A549 (cell line): Measurements from ENCODE around the gene LIMCH1. TPM values are rescaled to one million over a fixed set of nuclear protein-coding genes. Genes with fewer than 3 reads are reported as not detected.

Source experiments
- ATAC-seq, 2 experiments: fragments of 200-7000 bp in 1 of 2; fragments of >200 bp in 1 of 2; cut with Nextera tagmentation in 1 of 2; cut with Tn5 transposase in 1 of 2; 3 replicates each; pipeline versions ENCODE4 v1.8.0 to v1.9.1; 2018 to 2020; ENCODE audit warnings: mild to moderate bottlenecking in 1 of 2, moderate library complexity in 1 of 2
- CTCF ChIA-PET: fragments of 300-600 bp; sonication (Branson Sonifier 250); formaldehyde crosslinking; extraction: SDS; loops from one replicate; lab custom pipeline; 2021; ENCODE audit warnings: antibody characterized with exemption, inconsistent platforms; lab: Yijun Ruan, JAX
- POLR2A ChIA-PET: fragments of 350-600 bp; formaldehyde crosslinking; extraction: SDS; loops from one replicate; lab custom pipeline; 2021; ENCODE audit warnings: antibody characterized with exemption, inconsistent platforms; lab: Yijun Ruan, JAX
- DNase-seq, 2 experiments: peaks; one replicate each; pipeline versions ENCODE4 v3.0.0 to v3.0.0-alpha.2; 2011 to 2016; ENCODE audit warnings: low read depth in 1 of 2, low spot score in 1 of 2
- FAIRE-seq: peaks from 2 replicates; lab custom pipeline; 2011; peaks lifted over from hg19 to GRCh38; lab: Jason Lieb, UNC
- H3K27ac ChIP-seq, 2 experiments: fragments of >200 bp; sonication (Bioruptor Twin); formaldehyde crosslinking; 3 replicates each; pipeline ENCODE4 v1.5.1; 2016 to 2017
- H3K4me1 ChIP-seq: fragments of >200 bp; sonication (Bioruptor Twin); formaldehyde crosslinking; 3 replicates; pipeline ENCODE4 v1.6.1; 2016
- H3K4me2 ChIP-seq: fragments of >200 bp; sonication (Bioruptor Twin); formaldehyde crosslinking; 3 replicates; pipeline ENCODE4 v1.6.1; 2016
- H3K4me3 ChIP-seq: fragments of >200 bp; sonication (Bioruptor Twin); formaldehyde crosslinking; 3 replicates; pipeline ENCODE4 v1.5.1; 2016
- H3K9me3 ChIP-seq: fragments of >200 bp; sonication (Bioruptor Twin); formaldehyde crosslinking; 3 replicates; pipeline ENCODE4 v1.6.1; 2016
- E2F6 ChIP-seq: IDR thresholded peaks from 2 replicates; pipeline ENCODE4 v1.6.1; 2012; ENCODE audit warnings: low read depth, borderline replicate concordance
- EHMT2 ChIP-seq: fragments of 200-600 bp; sonication (generic); IDR thresholded peaks from 2 replicates; pipeline ENCODE4 v1.6.1; 2016; ENCODE audit warnings: antibody characterized with exemption, low read depth, mild to moderate bottlenecking, moderate library complexity
- ESRRA ChIP-seq: fragments of 150-350 bp; IDR thresholded peaks from 2 replicates; pipeline ENCODE4 v1.6.1; 2014; ENCODE audit warnings: mild to moderate bottlenecking, low read length, borderline replicate concordance
- FOSB ChIP-seq: fragments of 250-450 bp; sonication (Bioruptor Pico); IDR thresholded peaks from 2 replicates; pipeline ENCODE4 v1.5.0; 2020; ENCODE audit warnings: mild to moderate bottlenecking, moderate library complexity
- FOSL2 ChIP-seq, 2 experiments: fragments of 450-650 bp in 1 of 2; fragments of >200 bp in 1 of 2; sonication (Bioruptor Twin) in 1 of 2; formaldehyde crosslinking; IDR thresholded peaks; 2 replicates each; pipeline versions ENCODE4 v1.5.0 to v1.6.1; 2016 to 2020; ENCODE audit warnings: mild to moderate bottlenecking in 1 of 2, moderate library complexity in 1 of 2
- HDAC2 ChIP-seq: fragments of 200-600 bp; sonication (generic); IDR thresholded peaks from 2 replicates; pipeline ENCODE4 v1.6.1; 2016
- HOXA7 ChIP-seq: fragments of 250-450 bp; sonication (Bioruptor Pico); IDR thresholded peaks from 2 replicates; pipeline ENCODE4 v1.5.0; 2020; ENCODE audit warnings: mild to moderate bottlenecking, moderate library complexity
- HOXB13 ChIP-seq: fragments of 250-450 bp; sonication (Bioruptor Pico); IDR thresholded peaks from 2 replicates; pipeline ENCODE4 v1.5.0; 2020; ENCODE audit warnings: low read depth, mild to moderate bottlenecking, moderate library complexity
- HOXB5 ChIP-seq: fragments of 250-450 bp; sonication (Bioruptor Pico); IDR thresholded peaks from 2 replicates; pipeline ENCODE4 v1.5.0; 2020; ENCODE audit warnings: mild to moderate bottlenecking, moderate library complexity
- JUNB ChIP-seq: fragments of >200 bp; sonication (Bioruptor Twin); formaldehyde crosslinking; IDR thresholded peaks from 2 replicates; pipeline ENCODE4 v1.6.1; 2016
- MAX ChIP-seq: IDR thresholded peaks from 2 replicates; pipeline ENCODE4 v1.6.1; 2012
- MYC ChIP-seq: IDR thresholded peaks from 2 replicates; pipeline ENCODE4 v1.6.1; 2012; ENCODE audit warnings: mild to moderate bottlenecking, inconsistent platforms, low read length, improper control_type of control experiment, borderline replicate concordance
- PBX3 ChIP-seq: IDR thresholded peaks from 2 replicates; pipeline ENCODE4 v1.6.1; 2012
- POLR2A ChIP-seq: IDR thresholded peaks from 2 replicates; pipeline ENCODE4 v1.6.1; 2012; ENCODE audit warnings: mild to moderate bottlenecking, low read length
- POLR2AphosphoS2 ChIP-seq: conservative IDR thresholded peaks from 2 replicates; pipeline ENCODE4 v1.6.1; 2012; ENCODE audit warnings: low read length, improper control_type of control experiment, inconsistent platforms
- RFX5 ChIP-seq: fragments of 450-650 bp; IDR thresholded peaks from 2 replicates; pipeline ENCODE4 v1.7.1; 2014; ENCODE audit warnings: antibody characterized with exemption, mild to moderate bottlenecking, moderate library complexity
- TFCP2L1 ChIP-seq: fragments of 250-450 bp; sonication (Bioruptor Pico); IDR thresholded peaks from 2 replicates; pipeline ENCODE4 v1.5.0; 2021; ENCODE audit warnings: mild to moderate bottlenecking
- TP53 ChIP-seq: fragments of 250-450 bp; sonication (Bioruptor Pico); IDR thresholded peaks from 2 replicates; pipeline ENCODE4 v1.5.0; 2021; ENCODE audit warnings: mild to moderate bottlenecking, moderate library complexity
- USF2 ChIP-seq: fragments of 450-650 bp; IDR thresholded peaks from 2 replicates; pipeline ENCODE4 v1.6.1; 2014; ENCODE audit warnings: antibody characterized with exemption
- ZFP36 ChIP-seq: fragments of 450-650 bp; IDR thresholded peaks from 2 replicates; pipeline ENCODE4 v1.6.1; 2014; ENCODE audit warnings: borderline replicate concordance; ENCODE audit not compliant: partially characterized antibody
- ZSCAN20 ChIP-seq: fragments of 250-450 bp; sonication (Bioruptor Pico); IDR thresholded peaks from 2 replicates; pipeline ENCODE4 v1.8.0; 2022; ENCODE audit warnings: mild to moderate bottlenecking, moderate library complexity
- WGBS: methylation state at CpG from one replicate; pipeline ENCODE4 v1.1.6; 2017; ENCODE audit errors: missing lambda C conversion rate; 5-methylcytosine and 5-hydroxymethylcytosine counted together
- polyA plus RNA-seq, 4 experiments: library from polyadenylated mRNA; depleted of rRNA in 3 of 4; stranded (reverse); fragments of >200 nt; fragmentation: RNase III in 1 of 4; extraction: RNeasy Plus Mini Kit Qiagen cat#74134 plus additional on column Dnase treatment in 1 of 4; gene quantifications; 2 replicates in 3 of 4; 3 replicates in 1 of 4; pipeline ENCODE4 v1.2.3, GENCODE V29; 2011 to 2017

The LIMCH1 gene
- polyA plus RNA-seq, 2 of the 4 experiments (the other 2 are of a cell fraction): 52.9 to 88.9 TPM

GRCh38 chr4:41670982-41671381 is 133.0 kb downstream of the LIMCH1 start:
- DNase-seq: no peak
- ATAC-seq: no peak
- no peak for TF ChIP-seq POLR2AphosphoS2
- TF ChIP-seq POLR2A: no peak
- TF ChIP-seq ESRRA: no peak
- no peak for TF ChIP-seq MYC
- no peak for TF ChIP-seq HOXA7 (CRISPR knock-in tag)
- TF ChIP-seq HDAC2: no peak
- no peak overlapping the region for H3K4me3 ChIP-seq
- no peak for FAIRE-seq
- no peak overlapping the region for H3K27ac ChIP-seq
- ChIA-PET POLR2A (no interaction called here), CTCF (no interaction called here)
- H3K4me1 ChIP-seq: no peaks in the 10 kb centered on the region
- H3K4me2 ChIP-seq: no peak overlapping the region
- H3K9me3 ChIP-seq: no peaks in the 10 kb centered on the region

GRCh38 chr4:41678086-41678816 is 140.3 kb downstream of the LIMCH1 start:
- no peak for ATAC-seq

GRCh38 chr4:41678951-41679350 is 141.0 kb downstream of the LIMCH1 start:
- no peaks in the 10 kb centered on the region for H3K9me3 ChIP-seq
- no peak overlapping the region for H3K27ac ChIP-seq
- DNase-seq (no peak), FAIRE-seq (no peak)
- H3K4me2 ChIP-seq: no peak overlapping the region
- CTCF ChIA-PET: interaction anchor here (1.6 kb wide), 1 partner anchor 17 kb away, joined by 3 read pairs; no protein-coding TSS in a partner anchor
- 63% methylated on average over 2 of the region's 2 CpGs for WGBS
- H3K4me1 ChIP-seq: no peaks in the 10 kb centered on the region
- TF ChIP-seq USF2: no peak
- no peak for TF ChIP-seq TP53 (CRISPR knock-in tag)
- TF ChIP-seq E2F6: no peak
- no peak for TF ChIP-seq MAX
- TF ChIP-seq ZSCAN20 (CRISPR knock-in tag): no peak
- no peak for TF ChIP-seq JUNB
- TF ChIP-seq ZFP36: no peak
- TF ChIP-seq, all 56 proteins: peak for 0
- ATAC-seq: no peak
- H3K4me3 ChIP-seq: no peak overlapping the region
- POLR2A ChIA-PET: no interaction called here

More at GRCh38 chr4:41678086-41678816, 140.3 kb downstream of the LIMCH1 start:
- 67% methylated on average over 4 of the region's 7 CpGs for WGBS
- DNase-seq: no peak
- Histone ChIP-seq H3K9me3 (no peaks in the 10 kb centered on the region), H3K4me3 (no peak overlapping the region), H3K27ac (no peak overlapping the region), H3K4me2 (no peak overlapping the region), H3K4me1 (no peaks in the 10 kb centered on the region)
- CTCF ChIA-PET: interaction anchor here (1.6 kb wide), 1 partner anchor 17 kb away, joined by 3 read pairs; no protein-coding TSS in a partner anchor
- POLR2A ChIA-PET: no interaction called here
- FAIRE-seq: no peak
- TF ChIP-seq HOXB5 (CRISPR knock-in tag) (no peak), PBX3 (no peak), POLR2AphosphoS2 (no peak), EHMT2 (no peak), FOSB (no peak), RFX5 (no peak), TP53 (CRISPR knock-in tag) (no peak), FOSL2 (IDR thresholded peaks at IDR 0.05) (no peak), FOSL2 (CRISPR knock-in tag; IDR thresholded peaks at IDR 0.05) (no peak), HOXB13 (CRISPR knock-in tag) (no peak), MYC (no peak), ESRRA (no peak), TFCP2L1 (CRISPR knock-in tag) (no peak)
